Activated CD4-positive, CD25-positive, alpha-beta regulatory T cell treated with anti-CD3 and anti-CD28 coated beads, Interleukin-2, amount 50 U/mL, for 16 hours (primary cell): ENCODE results near the gene URB1.
A peak's percentile ranks its signal among the peaks of the same experiment; 100 is the strongest.
"Not testable (repeated sequence)": the region's sequence is repeated elsewhere in the genome, so short reads cannot be mapped to it uniquely, and the experiment has no call there.

Experiments used
- DNase-seq: peaks from one replicate; pipeline ENCODE4 v3.0.0-alpha.2; 2020; ENCODE audit warnings: low read depth, low spot score

URB1 gene

GRCh38 chr21:32392880-32393676 is at the start of gene URB1:
Gene URB1, minus strand, starts transcription at chr21:32393012. Its CDS starts 102 bp downstream, at chr21:32392910.
- DNase-seq, result peak; percentile 91

GRCh38 chr21:32437729-32438128 is 44.9 kb upstream of the URB1 start:
- no peak for DNase-seq

- DNase-seq, result not testable (repeated sequence)
Observed at GRCh38 chr21:32432982-32433660, 40.3 kb upstream of the URB1 start.

GRCh38 chr21:32427958-32428623 is 35.3 kb upstream of the URB1 start:
- no peak for DNase-seq

DNA sequence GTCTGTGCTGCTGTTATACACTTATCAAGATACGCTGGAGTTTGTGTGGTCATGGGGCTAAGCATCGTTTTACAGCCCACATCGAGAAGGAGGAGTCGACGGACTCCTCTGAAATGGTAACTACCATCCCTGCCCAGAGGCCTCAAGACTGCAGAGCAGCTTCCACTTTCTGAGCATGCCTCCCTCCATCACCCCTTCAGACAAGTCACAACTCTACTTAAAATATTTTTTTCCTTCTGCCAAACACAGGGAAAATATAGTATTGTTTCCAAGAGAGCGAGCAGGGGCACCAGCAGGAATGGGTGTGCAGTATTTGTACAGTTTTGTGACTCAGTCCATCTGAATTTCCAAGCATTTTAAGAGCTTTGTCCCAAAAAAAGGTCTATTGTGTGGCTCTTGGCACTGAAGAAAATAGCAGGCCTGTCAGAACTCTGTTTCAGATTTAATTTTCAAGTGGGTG is 33.8 kb upstream of the URB1 start:
- DNase-seq, result no peak

DNA sequence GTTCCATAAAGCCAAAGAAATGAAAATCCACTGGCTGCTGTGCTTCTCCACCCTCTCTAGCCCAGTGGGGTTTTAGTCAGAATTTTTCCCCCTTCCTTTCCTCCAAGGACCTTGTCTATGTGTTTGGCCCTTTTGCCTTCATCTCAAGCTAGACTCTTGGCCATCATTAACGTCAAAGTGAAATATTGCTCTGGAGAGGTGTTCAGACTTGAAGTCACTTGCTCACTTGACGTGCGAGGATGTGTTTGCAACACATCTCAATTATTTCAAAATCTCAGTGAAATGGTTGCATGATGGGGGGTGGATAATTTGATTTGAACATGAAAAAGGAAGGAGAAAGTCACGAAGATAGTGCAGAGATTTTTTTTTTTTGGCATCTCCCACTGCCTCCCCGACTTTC is 33.3 kb upstream of the URB1 start:
- DNase-seq, result no peak

- DNase-seq, result no peak
Observed at GRCh38 chr21:32425628-32426027, 32.8 kb upstream of the URB1 start.

DNA sequence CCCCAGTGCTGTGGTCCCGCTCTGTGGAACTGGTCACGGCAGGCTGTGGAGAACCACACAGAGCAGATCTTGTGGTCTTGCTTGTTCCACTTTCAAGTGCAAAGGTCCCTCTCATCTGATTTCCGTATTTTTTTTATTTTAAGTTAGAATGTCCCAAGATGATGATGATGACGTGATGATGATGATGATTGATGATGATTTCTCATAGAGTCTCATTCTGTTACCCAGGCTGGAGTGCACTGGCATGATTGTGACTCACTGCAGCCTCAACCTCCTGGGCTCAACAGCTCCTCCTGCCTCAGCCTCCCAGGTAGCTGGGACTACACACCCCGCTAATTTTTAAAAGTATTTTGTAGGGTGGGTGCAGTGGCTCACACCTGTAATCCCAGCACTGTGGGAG is 31.9 kb upstream of the URB1 start:
- DNase-seq, result no peak

GRCh38 chr21:32424191-32424535 is 31.4 kb upstream of the URB1 start:
- no peak for DNase-seq

DNA sequence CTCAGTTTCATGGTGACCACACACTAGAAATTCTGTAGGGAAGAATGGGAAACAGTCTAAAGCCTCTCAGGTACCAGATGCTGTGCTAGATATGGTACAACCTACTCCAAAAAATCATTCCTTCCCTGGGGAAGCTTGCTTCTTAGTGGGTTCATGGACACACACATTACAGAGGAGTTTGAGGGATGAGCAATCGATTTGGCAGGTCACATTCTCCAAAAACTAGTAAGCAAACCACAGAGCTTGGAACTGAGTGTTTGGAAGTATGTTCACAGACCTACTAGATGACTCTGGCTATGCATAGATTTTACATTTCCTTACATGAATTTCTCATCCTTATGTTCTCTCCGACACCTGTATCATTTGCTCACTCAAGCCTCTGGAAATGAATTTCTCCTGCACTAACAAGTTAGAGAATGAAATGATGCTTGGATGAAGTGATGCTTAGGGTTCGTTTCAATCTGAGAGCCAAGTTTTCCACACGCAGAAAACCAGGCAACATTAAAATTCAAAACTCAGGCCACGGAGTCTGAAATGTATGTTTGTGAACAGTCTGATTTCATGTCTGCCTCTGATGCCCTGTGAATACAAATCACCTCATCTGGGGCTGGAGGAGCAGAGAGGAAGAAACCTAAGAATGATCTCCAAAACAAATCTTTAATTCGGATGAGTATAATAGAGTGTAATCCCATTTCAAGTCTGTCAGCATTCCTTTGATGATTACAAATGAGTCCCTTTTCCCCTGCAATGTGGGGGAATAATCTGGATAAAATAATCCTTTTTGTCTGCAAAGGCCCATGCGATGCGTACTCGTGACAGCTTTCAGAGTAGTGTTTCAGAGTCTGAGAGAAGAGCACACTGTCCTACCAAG is 30.7 kb upstream of the URB1 start:
- DNase-seq, result no peak

DNA sequence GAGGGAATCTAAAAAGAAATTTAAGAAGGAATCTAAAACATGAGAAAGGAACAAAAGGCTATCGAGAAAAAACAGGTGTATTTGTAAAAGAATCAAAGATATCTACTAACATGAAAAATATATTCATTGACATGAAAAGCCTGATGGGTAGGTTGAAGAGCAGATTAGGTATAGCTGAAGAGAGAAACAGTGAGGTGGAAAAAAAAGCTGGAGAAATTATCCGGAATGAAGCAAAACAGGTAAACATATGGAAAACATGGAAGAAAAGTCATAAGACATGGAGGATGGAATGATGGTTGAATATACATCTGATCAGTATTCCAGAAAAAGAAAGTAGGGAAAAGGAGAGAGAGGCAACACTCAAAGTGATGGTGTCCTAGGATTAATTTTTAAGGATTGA is 29.3 kb upstream of the URB1 start:
- DNase-seq, result no peak

DNA sequence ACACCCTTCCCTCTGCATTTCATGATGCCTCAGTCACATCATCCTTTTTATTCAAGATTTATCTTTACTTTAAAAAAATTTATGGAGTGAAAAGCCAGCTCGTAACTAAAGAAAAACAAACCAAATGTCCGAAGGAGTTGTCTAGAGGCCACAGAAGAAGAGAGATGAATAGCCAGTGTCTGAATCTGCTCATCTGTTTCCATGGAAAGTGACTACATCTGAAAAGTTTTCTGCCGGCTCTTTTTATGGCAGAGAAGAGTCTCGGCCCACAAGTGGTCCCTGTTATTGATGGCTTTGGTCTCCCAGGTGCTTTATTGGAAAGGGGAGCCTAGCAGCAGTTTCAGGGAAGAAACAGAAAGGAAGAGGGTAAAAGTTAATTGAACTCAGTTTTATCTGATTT is 25.3 kb upstream of the URB1 start:
- DNase-seq, result no peak

DNA sequence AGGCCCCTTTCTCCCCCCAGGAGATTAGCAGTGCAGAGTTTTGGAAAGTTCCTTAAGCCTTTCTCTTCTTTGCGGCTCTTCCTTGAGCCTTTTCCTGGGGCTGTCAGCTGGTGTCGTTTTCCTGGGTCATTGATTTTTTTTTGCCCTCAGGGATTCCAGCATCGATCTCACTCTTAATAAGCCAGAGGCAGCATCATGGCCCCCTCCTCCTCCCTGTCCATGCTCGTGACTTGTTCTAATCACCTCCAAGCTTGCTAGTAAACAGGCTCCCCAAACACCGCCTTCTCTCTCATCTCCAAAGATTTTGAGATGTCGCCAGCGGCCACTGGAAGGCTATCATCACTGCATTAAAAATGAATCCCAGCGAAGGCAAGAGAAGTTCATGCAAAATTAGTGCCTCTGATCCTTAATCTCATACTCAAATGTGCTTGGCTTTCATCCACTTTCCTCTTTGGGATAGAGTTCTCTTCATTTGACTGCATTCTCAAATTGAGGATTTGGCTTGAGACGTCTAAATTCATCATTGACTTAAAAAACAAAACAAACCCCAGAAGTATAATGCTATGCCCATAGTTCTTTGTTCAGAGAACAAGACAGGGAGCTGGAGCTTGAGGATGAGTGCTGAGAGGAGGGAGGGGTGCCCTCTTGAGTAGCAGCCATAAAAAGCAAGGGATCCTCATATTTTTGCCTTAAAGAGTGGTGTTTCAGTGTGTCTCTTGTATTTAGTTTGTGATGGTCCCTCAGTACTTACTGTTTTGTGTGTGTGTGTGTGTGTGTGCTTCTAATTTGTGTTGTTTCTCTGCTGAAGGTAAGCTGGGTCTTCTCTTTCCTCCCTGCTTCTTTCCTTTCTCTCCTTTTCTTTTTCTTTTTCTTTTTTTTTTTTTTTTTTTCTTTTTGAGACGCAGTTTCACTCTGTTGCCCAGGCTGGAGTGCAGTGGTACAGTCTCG is 22.9 kb upstream of the URB1 start:
- DNase-seq, result no peak

DNA sequence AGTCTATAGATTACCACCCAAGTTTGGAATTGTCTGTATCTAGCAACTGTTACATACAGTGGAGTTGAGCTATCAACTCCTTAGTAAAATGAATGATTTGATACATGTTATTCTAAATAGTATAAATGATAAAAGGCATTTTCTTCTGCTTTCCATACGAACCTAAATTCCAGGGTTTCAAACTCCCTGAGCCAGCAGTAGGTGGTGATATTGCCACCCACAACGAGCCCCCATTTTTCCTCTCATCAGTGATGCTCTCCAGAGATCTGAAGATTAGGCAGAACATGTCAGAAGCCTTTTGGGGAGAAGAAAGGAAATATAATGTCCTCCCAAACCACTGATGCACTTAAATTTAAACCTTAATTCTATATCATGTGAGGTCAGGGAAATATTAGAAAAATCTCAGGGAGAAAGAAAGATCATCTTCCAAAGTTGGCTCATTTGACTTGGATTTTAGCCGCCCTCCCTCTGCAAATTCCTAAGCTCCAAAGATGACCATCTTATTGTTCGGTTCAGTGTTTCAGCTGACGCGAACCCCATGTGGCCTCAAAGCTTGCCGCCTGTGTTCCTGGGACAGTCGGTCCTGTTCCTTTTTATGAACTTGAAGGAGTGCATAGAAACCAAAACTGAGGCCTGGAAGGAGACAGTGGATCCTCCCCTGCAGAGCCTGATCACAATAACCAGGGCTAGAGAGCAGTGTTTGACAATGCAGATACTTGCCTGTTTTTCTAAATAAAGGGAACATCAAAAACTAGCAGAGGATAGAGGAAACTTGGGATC is 22.0 kb upstream of the URB1 start:
- no peak for DNase-seq

DNA sequence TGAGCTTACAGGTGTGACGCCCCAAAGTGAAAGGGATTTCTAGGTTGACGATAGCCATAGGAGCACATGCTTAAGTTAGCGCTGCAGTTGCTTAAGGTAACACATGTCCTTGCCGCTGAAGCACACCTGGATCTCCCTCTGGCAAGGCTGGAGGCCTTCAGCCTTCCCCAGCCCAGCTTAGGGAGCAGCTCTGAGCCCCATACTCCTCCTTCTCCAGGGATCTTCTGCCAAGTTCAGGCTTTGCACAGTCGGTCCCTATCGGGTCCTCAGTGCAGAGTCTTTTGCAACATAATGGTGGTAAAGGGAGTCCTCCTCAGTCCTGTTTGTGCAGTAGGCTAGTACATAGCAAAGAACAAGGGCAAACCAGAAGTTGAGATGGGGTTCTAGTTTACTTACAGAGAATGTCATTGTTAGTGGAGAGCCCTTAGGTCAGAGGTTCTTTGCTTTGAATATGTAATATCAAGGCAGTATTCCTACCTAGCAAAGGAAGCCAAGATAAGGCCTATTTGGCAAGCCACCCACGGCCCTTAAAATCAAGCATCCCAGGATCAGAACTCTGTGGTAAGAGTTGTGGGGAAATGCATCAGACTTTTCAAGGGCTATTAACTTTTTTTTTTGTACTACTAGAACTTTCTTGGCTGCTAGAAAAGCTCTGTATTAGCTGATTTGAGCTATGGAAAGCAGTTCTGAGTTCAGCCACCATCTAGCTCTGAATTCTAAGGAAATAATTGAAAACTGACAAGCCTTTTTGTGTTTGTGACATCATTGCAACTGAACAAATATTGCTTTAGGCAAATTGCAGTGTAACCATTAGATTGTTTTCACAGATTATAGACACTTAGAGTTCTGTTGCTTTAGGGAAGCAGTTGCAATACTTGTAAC is 21.1 kb upstream of the URB1 start:
- DNase-seq, result no peak

DNA sequence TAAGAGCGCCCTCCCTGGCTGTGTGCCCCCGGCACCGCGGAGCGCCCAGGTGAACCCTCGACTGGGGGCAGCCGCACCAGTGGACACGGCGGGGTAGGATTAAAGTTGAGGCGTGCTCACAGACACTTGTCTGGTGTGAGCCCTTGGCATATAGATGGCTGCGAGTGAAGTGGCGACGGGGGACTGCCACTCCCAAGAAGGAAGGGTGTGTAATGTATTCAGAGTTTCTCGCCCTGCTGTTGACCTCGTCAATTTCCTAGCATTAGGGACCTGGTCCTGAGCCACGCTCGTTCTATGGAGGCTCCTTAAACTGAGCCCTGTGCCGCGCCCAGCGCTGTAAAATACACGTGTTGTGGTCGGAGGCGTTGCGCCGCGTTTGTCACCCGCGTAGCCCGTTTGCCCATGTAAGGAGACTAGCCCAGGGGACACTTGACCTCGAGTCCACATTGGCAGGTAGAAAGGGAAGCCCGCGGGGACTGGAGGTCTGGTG is 20.2 kb upstream of the URB1 start:
- DNase-seq, result no peak

- no peak for DNase-seq
Observed at GRCh38 chr21:32412162-32413014, 19.6 kb upstream of the URB1 start, which contains the start of gene EVA1C. Gene EVA1C, plus strand, starts transcription at chr21:32412706. Its CDS starts 148 bp downstream, at chr21:32412854.
